OCI-LY3 (cell line): ENCODE results near the gene MAP2K3.

Source experiments
- H2AFZ ChIP-seq: fragments of 200-600, 300-600 bp; shearing (Covaris generic); 2 replicates; pipeline ENCODE4 v1.6.0; 2014; ENCODE audit warnings: antibody characterized with exemption, low read depth, low read length
- H3K27ac ChIP-seq: fragments of 200-600, 300-600 bp; sonication (generic); 2 replicates; pipeline ENCODE4 v1.5.1; 2014; ENCODE audit warnings: mild to moderate bottlenecking, low read length, moderate library complexity, mixed read lengths
- H3K27me3 ChIP-seq: fragments of 200-600, 300-600 bp; sonication (generic); 2 replicates; pipeline ENCODE4 v1.6.1; 2014; ENCODE audit warnings: low read depth, low read length, mixed read lengths
- H3K36me3 ChIP-seq: fragments of 200-600, 300-600 bp; sonication (generic); replicated peaks from 2 replicates; pipeline ENCODE3; 2014; ENCODE audit warnings: low read depth, low read length, mixed read lengths
- H3K4me1 ChIP-seq: fragments of 300-600, 200-600 bp; sonication (generic); 2 replicates; pipeline ENCODE4 v1.6.1; 2014; ENCODE audit warnings: low read length, mixed read lengths
- H3K4me2 ChIP-seq: fragments of 200-600, 300-600 bp; sonication (generic); 2 replicates; pipeline ENCODE4 v1.6.1; 2014; ENCODE audit warnings: low read length, mixed read lengths
- H3K4me3 ChIP-seq: fragments of 300-600, 200-600 bp; sonication (generic); 2 replicates; pipeline ENCODE4 v1.5.1; 2014; ENCODE audit warnings: antibody characterized with exemption, mild to moderate bottlenecking, low read length, moderate library complexity
- H3K79me2 ChIP-seq: fragments of 300-600, 200-600 bp; shearing (Covaris generic); 2 replicates; pipeline ENCODE4 v1.6.1; 2014; ENCODE audit warnings: mild to moderate bottlenecking, low read length, mixed read lengths
- H3K9ac ChIP-seq: fragments of 300-600, 200-600 bp; shearing (Covaris generic); 2 replicates; pipeline ENCODE4 v1.6.0; 2014; ENCODE audit warnings: mild to moderate bottlenecking, low read length, moderate library complexity
- H3K9me3 ChIP-seq: fragments of 200-600, 300-600 bp; shearing (Covaris generic); 2 replicates; pipeline ENCODE4 v1.6.1; 2014; ENCODE audit warnings: low read length, mixed read lengths; ENCODE audit not compliant: insufficient read depth
- H4K20me1 ChIP-seq: fragments of 200-600, 300-600 bp; sonication (generic); 2 replicates; pipeline ENCODE4 v1.6.1; 2016; ENCODE audit warnings: low read length, mixed read lengths; ENCODE audit not compliant: insufficient read depth
- CTCF ChIP-seq: fragments of 200-600, 300-600 bp; sonication (generic); IDR thresholded peaks from 2 replicates; pipeline ENCODE4 v1.5.1; 2014; ENCODE audit warnings: antibody characterized with exemption, low read length, low read depth
- EZH2phosphoT487 ChIP-seq: fragments of 200-600 bp; shearing (Covaris generic); IDR thresholded peaks from 2 replicates; pipeline ENCODE4 v1.6.1; 2018; ENCODE audit warnings: antibody characterized with exemption, mixed run types, low read depth

The MAP2K3 gene

GRCh38 chr17:21300601-21301571 is 16.4 kb downstream of the MAP2K3 start:
- H2AFZ ChIP-seq: no peak overlapping the region
- H3K9ac ChIP-seq: no peak overlapping the region
- no peaks in the 10 kb centered on the region for H3K4me1 ChIP-seq
- H3K36me3 ChIP-seq: no peaks in the 10 kb centered on the region
- no peaks in the 10 kb centered on the region for H4K20me1 ChIP-seq
- H3K27me3 ChIP-seq: no peaks in the 10 kb centered on the region
- H3K79me2 ChIP-seq: no peaks in the 10 kb centered on the region
- H3K4me2 ChIP-seq: no peak overlapping the region
- H3K9me3 ChIP-seq: no peaks in the 10 kb centered on the region
- no peak for TF ChIP-seq CTCF
- TF ChIP-seq EZH2phosphoT487: no peak
- H3K4me3 ChIP-seq: no peak overlapping the region
- no peak overlapping the region for H3K27ac ChIP-seq

GRCh38 chr17:21301593-21302550 is 17.4 kb downstream of the MAP2K3 start:
- Histone ChIP-seq H3K4me2 (no peak overlapping the region), H3K4me3 (no peak overlapping the region), H3K79me2 (no peaks in the 10 kb centered on the region), H3K36me3 (no peaks in the 10 kb centered on the region), H4K20me1 (no peaks in the 10 kb centered on the region), H3K9me3 (no peaks in the 10 kb centered on the region), H3K27me3 (no peaks in the 10 kb centered on the region), H3K27ac (no peak overlapping the region), H3K9ac (no peak overlapping the region), H2AFZ (no peak overlapping the region), H3K4me1 (no peaks in the 10 kb centered on the region)
- TF ChIP-seq EZH2phosphoT487: no peak
- no peak for TF ChIP-seq CTCF

- H3K4me3 ChIP-seq: no peak overlapping the region
- TF ChIP-seq EZH2phosphoT487 (no peak), CTCF (no peak)
- no peak overlapping the region for H2AFZ ChIP-seq
- no peaks in the 10 kb centered on the region for H3K79me2 ChIP-seq
- H3K9ac ChIP-seq: no peak overlapping the region
- H3K27me3 ChIP-seq: no peaks in the 10 kb centered on the region
- no peak overlapping the region for H3K4me2 ChIP-seq
- no peaks in the 10 kb centered on the region for H3K36me3 ChIP-seq
- H3K4me1 ChIP-seq: no peaks in the 10 kb centered on the region
- H3K27ac ChIP-seq: no peak overlapping the region
- H4K20me1 ChIP-seq: no peaks in the 10 kb centered on the region
- no peaks in the 10 kb centered on the region for H3K9me3 ChIP-seq
Observed at GRCh38 chr17:21302711-21303425, 18.4 kb downstream of the MAP2K3 start.
